Skeletal muscle tissue (tissue), 4 donors: Measurements from ENCODE around the gene ECI1. TPM values are rescaled to one million over a fixed set of nuclear protein-coding genes. Genes with fewer than 3 reads are reported as not detected.
A peak's percentile ranks its signal among the peaks of the same experiment; 100 is the strongest.
"Not testable (repeated sequence)": the region's sequence is repeated elsewhere in the genome, so short reads cannot be mapped to it uniquely, and the experiment has no call there.

Source experiments
- H3K27ac ChIP-seq: one replicate; pipeline ENCODE4 v1.7.0; 2013; ENCODE audit warnings: mild to moderate bottlenecking, low read depth, low read length, inconsistent platforms
- H3K27me3 ChIP-seq, 3 donors: one replicate each; pipeline ENCODE4 v1.7.0; 2013; ENCODE audit warnings: low read length in 3 of 3; ENCODE audit not compliant: control insufficient read depth in 3 of 3, insufficient read depth in 3 of 3
- H3K36me3 ChIP-seq, 3 donors: one replicate each; pipeline ENCODE4 v1.7.0; 2013; ENCODE audit warnings: low read length in 3 of 3; ENCODE audit not compliant: control insufficient read depth in 3 of 3, insufficient read depth in 3 of 3
- H3K4me1 ChIP-seq, 3 donors: one replicate each; pipeline ENCODE4 v1.7.0; 2013; ENCODE audit warnings: low read length in 3 of 3, mild to moderate bottlenecking in 3 of 3; ENCODE audit not compliant: control insufficient read depth in 3 of 3, insufficient read depth in 3 of 3
- H3K4me3 ChIP-seq, 3 donors: one replicate each; pipeline ENCODE4 v1.7.0; 2013; ENCODE audit warnings: low read length in 3 of 3
- H3K9ac ChIP-seq, 3 donors: one replicate each; pipeline ENCODE4 v1.7.0; 2013; ENCODE audit warnings: low read length in 3 of 3, mild to moderate bottlenecking in 3 of 3, moderate library complexity in 2 of 3, low read depth in 1 of 3
- H3K9me3 ChIP-seq, 3 donors: one replicate each; pipeline ENCODE4 v1.7.0; 2013; ENCODE audit warnings: low read length in 3 of 3; ENCODE audit not compliant: control insufficient read depth in 3 of 3
- total RNA-seq: library from RNA; depleted of rRNA; stranded (reverse); fragments of >200 nt; gene quantifications from one replicate; pipeline ENCODE4 v1.2.3, GENCODE V29; 2014
- donor health status: Osteomylitis.

The ECI1 gene
- total RNA-seq, 1 donor from 2014 or later: 42.3 TPM

DNA sequence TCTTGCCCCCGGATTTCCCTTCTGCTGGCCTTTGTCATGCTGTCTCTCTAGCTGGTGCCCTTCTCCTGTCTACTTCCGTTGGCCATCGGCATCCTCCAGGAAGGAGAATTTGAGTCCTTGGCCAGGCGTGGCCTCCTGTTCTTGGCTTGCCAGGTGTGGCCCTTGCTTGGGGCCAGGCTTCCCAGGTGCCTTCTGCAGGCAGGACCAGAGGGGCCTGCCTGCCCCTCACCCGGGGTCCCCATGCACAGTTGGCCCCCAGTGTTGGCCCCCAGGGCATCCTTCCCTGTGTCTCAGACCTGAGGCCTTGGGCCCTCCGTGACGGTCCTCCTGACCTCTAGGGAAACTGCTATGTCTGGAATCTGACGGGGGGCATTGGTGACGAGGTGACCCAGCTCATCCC, 43.5 kb downstream of the ECI1 start:
- Histone ChIP-seq H3K4me3 (no peak overlapping the region), H3K4me1 (peaks cover 54 to 68% (median 60%) of the 10 kb centered on the region in 3 donors), H3K36me3 (peaks cover 27 to 35% (median 28%) of the 10 kb centered on the region in 3 donors), H3K9me3 (no peaks in the 10 kb centered on the region), H3K27ac (no peak overlapping the region), H3K9ac (no peak overlapping the region), H3K27me3 (no peaks in the 10 kb centered on the region)

DNA sequence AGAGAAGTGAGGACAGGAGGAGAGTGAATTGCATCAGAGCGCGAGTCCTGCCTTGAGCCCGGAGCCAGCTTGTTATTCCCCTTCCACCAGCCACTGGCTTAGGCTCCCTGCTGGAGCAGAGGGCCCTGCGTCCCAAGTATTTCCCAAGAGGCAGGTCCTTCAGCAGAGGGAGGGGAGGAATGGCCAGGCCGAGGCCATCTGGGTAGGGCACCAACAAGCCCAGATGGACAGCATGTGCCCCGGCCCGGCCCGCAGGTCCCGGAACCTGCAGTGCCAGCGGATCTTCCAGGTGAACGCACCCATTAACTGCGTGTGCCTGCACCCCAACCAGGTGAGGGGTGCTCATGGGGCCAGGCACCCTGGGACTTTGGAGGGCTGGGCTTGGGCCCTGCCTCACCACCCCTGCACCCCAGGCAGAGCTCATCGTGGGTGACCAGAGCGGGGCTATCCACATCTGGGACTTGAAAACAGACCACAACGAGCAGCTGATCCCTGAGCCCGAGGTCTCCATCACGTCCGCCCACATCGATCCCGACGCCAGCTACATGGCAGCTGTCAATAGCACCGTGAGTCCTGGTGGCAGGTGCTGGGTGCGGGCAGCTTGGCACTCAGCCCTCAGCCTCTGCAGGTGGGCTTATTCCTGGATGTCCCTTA, 44.5 kb downstream of the ECI1 start:
- Histone ChIP-seq H3K27ac (no peak overlapping the region), H3K36me3 (peaks cover 27 to 35% (median 28%) of the 10 kb centered on the region in 3 donors), H3K4me1 (peaks cover 44 to 58% (median 50%) of the 10 kb centered on the region in 3 donors), H3K9ac (peak overlapping the region in 2 of 3 donors; percentile 43 to 45), H3K4me3 (no peak overlapping the region), H3K27me3 (no peaks in the 10 kb centered on the region), H3K9me3 (no peaks in the 10 kb centered on the region)

DNA sequence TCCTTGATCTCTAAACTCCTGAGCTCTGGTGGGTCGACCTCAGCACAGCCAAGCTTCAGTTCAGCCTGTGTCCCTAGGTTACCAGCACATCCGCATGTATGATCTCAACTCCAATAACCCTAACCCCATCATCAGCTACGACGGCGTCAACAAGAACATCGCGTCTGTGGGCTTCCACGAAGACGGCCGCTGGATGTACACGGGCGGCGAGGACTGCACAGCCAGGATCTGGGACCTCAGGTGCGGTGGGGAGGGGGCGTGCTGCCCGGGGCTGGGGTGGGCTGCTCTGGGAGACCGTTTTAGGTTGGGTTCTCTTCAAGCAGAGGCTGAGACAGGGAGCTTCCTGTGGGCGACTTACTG, 45.0 kb downstream of the ECI1 start:
- peaks cover 39 to 53% (median 45%) of the 10 kb centered on the region in 3 donors for H3K4me1 ChIP-seq
- H3K9ac ChIP-seq: peak overlapping the region; percentile 94 to 100 (median 98)
- peak overlapping the region; percentile 92 to 99 (median 93) for H3K4me3 ChIP-seq
- no peaks in the 10 kb centered on the region for H3K27me3 ChIP-seq
- peaks cover 27 to 35% (median 28%) of the 10 kb centered on the region in 3 donors for H3K36me3 ChIP-seq
- no peak overlapping the region for H3K27ac ChIP-seq
- H3K9me3 ChIP-seq: no peaks in the 10 kb centered on the region

DNA sequence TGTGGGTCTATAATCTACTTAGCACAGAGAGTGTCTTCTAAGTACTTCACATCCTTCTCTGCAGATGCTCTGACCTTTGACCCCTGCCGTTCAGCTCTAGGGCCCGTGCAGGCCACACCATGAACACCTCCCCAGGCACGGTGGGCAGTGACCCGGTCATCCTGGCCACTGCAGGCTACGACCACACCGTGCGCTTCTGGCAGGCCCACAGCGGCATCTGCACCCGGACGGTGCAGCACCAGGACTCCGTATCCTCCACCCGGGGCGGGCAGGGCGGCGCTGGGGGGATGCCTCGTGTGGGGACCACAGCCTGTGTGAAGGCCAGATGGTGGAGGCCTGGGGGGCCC, 45.4 kb downstream of the ECI1 start:
- Histone ChIP-seq H3K36me3 (peaks cover 27 to 35% (median 28%) of the 10 kb centered on the region in 3 donors), H3K4me3 (peak overlapping the region; percentile 92 to 99 (median 93)), H3K9me3 (no peaks in the 10 kb centered on the region), H3K9ac (peak overlapping the region; percentile 94 to 100 (median 98)), H3K27ac (peak overlapping the region; percentile 90), H3K27me3 (no peaks in the 10 kb centered on the region), H3K4me1 (peaks cover 35 to 48% (median 40%) of the 10 kb centered on the region in 3 donors)

DNA sequence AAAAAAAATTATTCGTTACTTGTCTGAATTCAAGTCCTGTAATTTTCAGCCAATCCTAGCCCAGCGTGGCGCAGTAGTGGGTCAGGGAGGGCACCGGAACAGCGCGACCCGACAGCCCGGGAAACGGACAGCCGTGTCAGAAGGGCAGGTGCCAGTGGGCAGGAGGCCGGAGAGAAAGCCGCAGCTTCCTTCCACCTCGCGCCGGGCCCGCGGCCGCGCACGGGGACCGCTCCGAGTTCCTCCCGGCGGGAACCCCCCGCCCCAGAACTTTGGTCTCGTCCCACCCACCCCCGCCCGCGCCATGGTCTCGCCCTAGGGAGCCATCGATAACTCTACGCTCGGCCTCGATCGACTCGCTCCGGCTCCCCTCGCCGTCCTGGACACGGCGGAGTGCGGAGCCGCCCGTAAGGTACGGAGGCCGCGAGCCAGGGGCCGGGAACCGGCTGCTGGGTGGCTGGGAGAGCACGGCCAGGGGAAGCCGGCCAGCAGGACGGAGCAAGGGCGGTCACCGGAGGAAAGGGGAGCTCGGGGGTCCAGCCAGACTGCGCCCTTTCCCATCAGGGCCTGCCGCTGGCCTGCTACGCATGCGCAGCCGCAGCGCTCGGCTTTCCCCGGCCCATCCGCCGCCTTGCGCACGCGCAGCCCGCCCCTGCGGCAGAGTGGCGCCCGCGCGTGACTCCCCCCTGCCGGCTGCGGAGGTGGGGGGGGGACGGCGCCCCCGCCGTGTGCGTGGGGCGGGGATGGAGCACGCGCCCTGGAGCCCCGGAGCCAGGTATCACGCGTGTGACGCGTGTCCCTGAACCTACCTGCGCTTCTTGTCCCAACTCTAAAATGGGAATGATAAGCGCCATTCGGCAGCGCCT, 46.1 kb downstream of the ECI1 start, which contains the start of gene MLST8:
MLST8 (plus strand) TSS at position 351 of the 863 bp plus-strand sequence. CDS start 632 bp downstream, outside the sequence.
- Histone ChIP-seq H3K36me3 (peaks cover 27 to 35% (median 28%) of the 10 kb centered on the region in 3 donors), H3K4me1 (peaks cover 29 to 42% (median 34%) of the 10 kb centered on the region in 3 donors), H3K4me3 (peak within 1 kb of the TSS; percentile 92 to 99 (median 93)), H3K9me3 (no peaks in the 10 kb centered on the region), H3K9ac (peak within 1 kb of the TSS; percentile 94 to 100 (median 98)), H3K27ac (peak within 1 kb of the TSS; percentile 90), H3K27me3 (no peaks in the 10 kb centered on the region)

DNA sequence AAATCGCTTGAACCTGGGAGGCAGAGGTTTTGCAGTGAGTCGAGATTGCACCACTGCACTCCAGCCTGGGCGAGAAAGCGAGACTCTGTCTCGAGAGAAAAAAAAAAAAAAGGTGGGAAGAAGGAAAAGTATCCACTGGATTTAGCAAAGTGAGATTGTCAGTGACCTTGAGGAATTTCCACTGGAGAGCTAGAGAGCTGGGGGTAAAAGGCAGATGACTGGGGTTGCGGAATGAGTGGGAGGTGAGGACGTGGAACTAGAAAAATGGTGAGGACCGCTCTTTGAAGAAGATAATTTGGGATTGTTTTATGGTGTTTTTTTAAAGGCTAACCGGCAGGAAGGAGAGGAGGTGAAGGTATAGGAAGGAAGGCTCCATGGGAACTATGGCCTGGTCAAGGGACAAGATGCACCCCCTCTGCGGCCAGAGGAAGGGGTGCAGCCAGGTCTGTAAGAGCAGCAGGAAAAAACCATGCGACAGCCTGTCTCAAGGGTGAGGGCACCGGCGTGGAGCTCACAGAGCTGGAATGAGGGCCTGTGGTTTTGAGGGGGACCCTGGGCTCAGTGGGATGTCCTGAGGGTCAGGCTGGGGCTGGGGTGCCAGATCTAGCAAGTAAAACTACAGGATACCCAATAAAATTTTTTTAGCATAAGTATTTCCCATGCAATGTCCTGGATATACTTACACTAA, 46.8 kb downstream of the ECI1 start:
- no peaks in the 10 kb centered on the region for H3K27me3 ChIP-seq
- peaks cover 23 to 29% (median 28%) of the 10 kb centered on the region in 3 donors for H3K36me3 ChIP-seq
- peaks cover 25 to 34% (median 27%) of the 10 kb centered on the region in 3 donors for H3K4me1 ChIP-seq
- peak overlapping the region; percentile 80 to 99 (median 93) for H3K4me3 ChIP-seq
- H3K27ac ChIP-seq: peak overlapping the region; percentile 90
- peak overlapping the region; percentile 94 to 100 (median 98) for H3K9ac ChIP-seq
- H3K9me3 ChIP-seq: no peaks in the 10 kb centered on the region

DNA sequence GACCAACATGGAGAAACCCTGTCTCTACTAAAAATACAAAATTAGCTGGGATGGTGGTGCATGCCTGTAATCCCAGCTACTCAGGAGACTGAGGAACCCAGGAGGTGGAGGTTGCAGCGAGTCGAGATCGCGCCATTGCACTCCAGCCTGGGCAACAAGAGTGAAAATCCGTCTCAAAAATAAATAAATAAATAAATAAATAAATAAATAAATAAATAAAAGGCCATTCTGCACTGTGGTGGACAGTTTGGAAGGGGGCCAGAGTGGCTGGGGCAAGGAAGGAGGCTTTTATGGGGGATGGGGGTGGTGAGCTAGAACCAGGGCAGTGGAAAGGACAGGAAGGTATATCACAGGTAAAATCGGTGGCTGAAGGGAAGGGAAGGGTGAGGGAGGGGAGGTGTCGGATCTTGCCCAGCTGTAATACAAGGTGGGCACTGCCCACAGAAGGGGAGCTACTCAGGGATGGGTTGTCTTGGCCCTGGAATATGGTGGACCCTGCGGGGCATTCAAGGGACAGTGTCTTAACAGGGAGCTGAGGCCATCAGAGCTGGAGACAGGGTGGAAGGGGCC, 48.2 kb downstream of the ECI1 start:
- H3K27me3 ChIP-seq, H3K9ac ChIP-seq, H3K27ac ChIP-seq, H3K9me3 ChIP-seq, H3K4me3 ChIP-seq: not testable (repeated sequence)
- Histone ChIP-seq H3K4me1 (peaks cover 19 to 28% (median 25%) of the 10 kb centered on the region in 3 donors), H3K36me3 (peaks cover 14 to 17% (median 15%) of the 10 kb centered on the region in 3 donors)

DNA sequence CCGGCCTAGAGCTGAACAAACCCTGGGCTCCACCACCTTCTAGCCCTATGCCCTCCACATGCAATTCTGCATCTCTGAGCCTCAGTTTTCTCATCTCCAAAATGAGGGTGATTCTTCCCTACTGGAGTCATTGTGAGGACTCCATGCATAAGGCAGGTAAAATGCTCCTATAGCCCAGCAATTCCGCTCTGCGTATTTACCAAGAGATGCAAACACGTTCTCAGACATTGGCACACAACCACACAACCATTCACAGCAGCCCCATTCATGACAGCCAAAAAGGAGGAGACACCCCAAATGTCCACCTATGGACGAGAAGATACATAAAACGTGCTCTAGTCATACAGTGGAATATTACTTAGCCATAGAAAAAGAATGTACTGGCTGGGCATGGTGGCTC, 51.1 kb downstream of the ECI1 start:
- H3K9me3 ChIP-seq: no peaks in the 10 kb centered on the region
- H3K4me3 ChIP-seq: no peak overlapping the region
- H3K4me1 ChIP-seq: peaks cover 5 to 13% (median 9%) of the 10 kb centered on the region in 3 donors
- no peak overlapping the region for H3K27ac ChIP-seq
- peaks cover 18 to 22% (median 20%) of the 10 kb centered on the region in 3 donors for H3K27me3 ChIP-seq
- H3K9ac ChIP-seq: no peak overlapping the region
- H3K36me3 ChIP-seq: no peaks in the 10 kb centered on the region

DNA sequence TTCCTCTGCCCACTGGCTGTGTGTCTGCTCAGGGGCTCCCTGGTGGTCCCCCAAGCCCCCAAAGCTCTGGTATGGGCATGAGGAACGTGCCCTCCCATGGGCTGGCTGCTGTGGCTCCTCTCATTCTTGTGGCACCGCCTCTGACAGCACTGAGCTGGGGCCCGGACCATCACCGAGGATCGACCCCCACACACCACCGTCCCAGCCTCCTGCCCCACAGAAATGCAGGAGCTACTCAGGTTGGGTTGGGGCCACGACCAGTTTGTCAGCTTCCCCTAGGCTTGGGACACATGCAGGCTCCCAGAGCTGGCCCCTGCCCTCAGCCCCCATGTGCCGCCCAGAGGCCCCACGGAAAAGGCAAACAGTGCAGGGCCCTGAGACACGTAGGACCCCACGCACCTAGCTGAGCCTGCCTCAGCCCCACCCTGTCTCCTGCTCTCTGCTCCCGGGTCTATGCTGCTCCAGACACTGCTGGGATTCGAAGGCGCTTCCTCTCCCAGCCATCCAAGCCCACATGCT, 51.7 kb downstream of the ECI1 start:
- H3K4me1 ChIP-seq: peaks cover 2 to 15% (median 7%) of the 10 kb centered on the region in 3 donors
- H3K27me3 ChIP-seq: peaks cover 25 to 29% (median 27%) of the 10 kb centered on the region in 3 donors
- H3K4me3 ChIP-seq: no peak overlapping the region
- no peak overlapping the region for H3K27ac ChIP-seq
- no peak overlapping the region for H3K9ac ChIP-seq
- H3K9me3 ChIP-seq: no peaks in the 10 kb centered on the region
- no peaks in the 10 kb centered on the region for H3K36me3 ChIP-seq
